OCI-LY7 (cell line): Measurements from ENCODE around the gene DNM3. TPM values are rescaled to one million over a fixed set of nuclear protein-coding genes. Genes with fewer than 3 reads are reported as not detected.

ENCODE experiments used
- BruUV-seq: library from RNA; stranded (reverse); fragments of 400-500 nt; replicated peaks from 2 replicates; lab custom pipeline; 2021; lab: Mats Ljungman, UMichigan
- CTCF ChIA-PET: fragments of 300-600 bp; sonication (Branson Sonifier 250); formaldehyde crosslinking; loops from one replicate; lab custom pipeline; 2022; ENCODE audit warnings: antibody characterized with exemption; ENCODE audit not compliant: unreplicated experiment; lab: Charles Lee
- POLR2A ChIA-PET: fragments of 300-600 bp; sonication (Branson Sonifier 250); formaldehyde crosslinking; loops from one replicate; lab custom pipeline; 2022; ENCODE audit warnings: antibody characterized with exemption; lab: Charles Lee
- DNase-seq: peaks from one replicate; pipeline ENCODE4 v3.0.0-alpha.2; 2015; ENCODE audit warnings: low spot score
- H2AFZ ChIP-seq: fragments of 200-600 bp; sonication (generic), shearing (Covaris generic); 2 replicates; pipeline ENCODE4 v1.6.1; 2014; ENCODE audit warnings: mild to moderate bottlenecking, antibody characterized with exemption, low read length, moderate library complexity
- H3K27ac ChIP-seq: fragments of 200-600 bp; sonication (generic); 2 replicates; pipeline ENCODE4 v1.5.1; 2014; ENCODE audit warnings: mixed run types, low read depth, mild to moderate bottlenecking, moderate library complexity, low read length, inconsistent platforms; ENCODE audit not compliant: poor library complexity, severe bottlenecking
- H3K36me3 ChIP-seq: fragments of 200-600 bp; sonication (generic); 2 replicates; pipeline ENCODE4 v1.6.1; 2014; ENCODE audit warnings: mild to moderate bottlenecking, antibody characterized with exemption, low read length, moderate library complexity, mixed read lengths; ENCODE audit not compliant: insufficient read depth
- H3K4me1 ChIP-seq: fragments of 200-600 bp; sonication (generic); 2 replicates; pipeline ENCODE4 v1.5.1; 2014; ENCODE audit warnings: mild to moderate bottlenecking, low read length; ENCODE audit not compliant: insufficient read depth, poor library complexity, severe bottlenecking
- H3K4me2 ChIP-seq: fragments of 200-600 bp; sonication (generic); 2 replicates; pipeline ENCODE4 v1.6.1; 2014; ENCODE audit warnings: mild to moderate bottlenecking, low read length
- H3K4me3 ChIP-seq: fragments of 200-600 bp; sonication (generic); 2 replicates; pipeline ENCODE4 v1.5.1; 2014; ENCODE audit warnings: mild to moderate bottlenecking, low read depth, low read length; ENCODE audit not compliant: poor library complexity, severe bottlenecking
- H3K79me2 ChIP-seq: fragments of 200-600 bp; sonication (generic); 2 replicates; pipeline ENCODE4 v1.6.1; 2016; ENCODE audit warnings: low read depth, mild to moderate bottlenecking, low read length, moderate library complexity, mixed read lengths; ENCODE audit not compliant: insufficient read depth
- H3K9me2 ChIP-seq: fragments of 200-600 bp; sonication (generic); 2 replicates; pipeline ENCODE4 v1.6.1; 2016; ENCODE audit warnings: mild to moderate bottlenecking, low read length, mixed read lengths; ENCODE audit not compliant: insufficient read depth
- H3K9me3 ChIP-seq: fragments of 200-600 bp; sonication (generic); 2 replicates; pipeline ENCODE4 v1.6.1; 2014; ENCODE audit warnings: mild to moderate bottlenecking, mixed run types, low read length, mixed read lengths
- H4K20me1 ChIP-seq: fragments of 200-600 bp; sonication (generic); 2 replicates; pipeline ENCODE4 v1.6.1; 2014; ENCODE audit warnings: mild to moderate bottlenecking, antibody characterized with exemption, low read length, moderate library complexity, mixed read lengths; ENCODE audit not compliant: insufficient read depth
- EZH2phosphoT487 ChIP-seq: fragments of 200-600 bp; sonication (generic); IDR thresholded peaks from 2 replicates; pipeline ENCODE4 v1.6.1; 2018; ENCODE audit warnings: low read depth, borderline replicate concordance, mild to moderate bottlenecking, mixed run types, antibody characterized with exemption, low read length, moderate library complexity, mixed read lengths
- intact Hi-C: fragments of 100-400 bp; cut with micrococcal nuclease; formaldehyde crosslinking; loops from one replicate; pipeline ENCODE4 v1.10.0; 2022; ENCODE audit not compliant: unreplicated experiment
- total RNA-seq, 2 experiments: library from RNA; depleted of rRNA in 1 of 2; stranded (reverse); fragments of >200 nt in 1 of 2; shearing (Covaris generic) in 1 of 2; gene quantifications; 2 replicates each; pipeline ENCODE4 v1.2.3, GENCODE V29; 2014 to 2022
- TF ChIP-seq, protein P1 (sequence below): fragments of 200-600 bp; sonication (generic); conservative IDR thresholded peaks from 2 replicates; pipeline ENCODE4 v1.5.1; 2014; ENCODE audit warnings: mild to moderate bottlenecking, antibody characterized with exemption, low read length, moderate library complexity, mixed read lengths

Gene DNM3
- total RNA-seq, 2 experiments from 2014 or later: 0.47 to 0.61 TPM

DNA sequence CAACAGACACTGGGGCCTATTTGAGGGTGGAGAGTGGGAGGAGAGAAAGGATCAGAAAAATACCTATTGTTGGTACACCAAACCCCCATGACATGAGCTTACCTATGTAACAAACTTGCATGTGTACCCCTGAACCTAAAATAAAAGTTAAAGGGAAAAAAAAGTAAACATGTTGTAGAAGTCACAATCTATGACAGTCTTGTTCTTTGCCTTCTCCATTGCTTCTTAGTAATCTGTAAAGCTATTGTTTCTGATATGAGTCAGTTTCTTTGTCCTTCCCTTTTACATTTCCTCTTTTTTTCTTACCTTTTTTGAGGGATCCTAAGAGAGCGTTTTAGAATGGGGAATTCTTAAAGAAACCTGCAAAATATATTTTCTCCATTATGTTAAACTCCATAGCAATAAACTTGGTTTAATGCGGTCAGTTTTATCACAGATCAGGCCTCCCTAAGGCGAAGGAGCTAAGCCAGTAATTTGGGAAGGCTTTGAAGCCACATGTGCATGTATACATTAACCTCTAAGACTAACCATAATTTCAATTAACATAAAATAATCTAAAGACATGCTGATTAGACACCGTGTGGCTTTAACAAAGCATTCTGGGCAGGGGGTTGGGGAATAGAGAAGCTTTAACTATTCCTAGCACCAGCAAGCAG, 501.4 kb downstream of the DNM3 start:
- intact Hi-C loops: no loop called here
- no peaks in the 10 kb centered on the region for H3K36me3 ChIP-seq
- peak overlapping the region; percentile 47 for H3K4me2 ChIP-seq
- CTCF ChIA-PET: no interaction called here
- H3K4me1 ChIP-seq: peaks cover 17% of the 10 kb centered on the region
- H3K9me2 ChIP-seq: no peaks in the 10 kb centered on the region
- POLR2A ChIA-PET: interaction anchor here (0.6 to 1.5 kb wide), 3 partner anchors 16 to 59 kb away, joined by 3 to 9 read pairs (median 4); no protein-coding TSS in a partner anchor
- H4K20me1 ChIP-seq: no peaks in the 10 kb centered on the region
- H3K4me3 ChIP-seq: no peak overlapping the region
- TF ChIP-seq, protein P1, sequence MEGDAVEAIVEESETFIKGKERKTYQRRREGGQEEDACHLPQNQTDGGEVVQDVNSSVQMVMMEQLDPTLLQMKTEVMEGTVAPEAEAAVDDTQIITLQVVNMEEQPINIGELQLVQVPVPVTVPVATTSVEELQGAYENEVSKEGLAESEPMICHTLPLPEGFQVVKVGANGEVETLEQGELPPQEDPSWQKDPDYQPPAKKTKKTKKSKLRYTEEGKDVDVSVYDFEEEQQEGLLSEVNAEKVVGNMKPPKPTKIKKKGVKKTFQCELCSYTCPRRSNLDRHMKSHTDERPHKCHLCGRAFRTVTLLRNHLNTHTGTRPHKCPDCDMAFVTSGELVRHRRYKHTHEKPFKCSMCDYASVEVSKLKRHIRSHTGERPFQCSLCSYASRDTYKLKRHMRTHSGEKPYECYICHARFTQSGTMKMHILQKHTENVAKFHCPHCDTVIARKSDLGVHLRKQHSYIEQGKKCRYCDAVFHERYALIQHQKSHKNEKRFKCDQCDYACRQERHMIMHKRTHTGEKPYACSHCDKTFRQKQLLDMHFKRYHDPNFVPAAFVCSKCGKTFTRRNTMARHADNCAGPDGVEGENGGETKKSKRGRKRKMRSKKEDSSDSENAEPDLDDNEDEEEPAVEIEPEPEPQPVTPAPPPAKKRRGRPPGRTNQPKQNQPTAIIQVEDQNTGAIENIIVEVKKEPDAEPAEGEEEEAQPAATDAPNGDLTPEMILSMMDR: no peak
- no peak for TF ChIP-seq EZH2phosphoT487
- H2AFZ ChIP-seq: peak overlapping the region; percentile 58
- H3K27ac ChIP-seq: no peak overlapping the region
- no peaks in the 10 kb centered on the region for H3K79me2 ChIP-seq
- no peak for DNase-seq
- peaks cover 12% of the 10 kb centered on the region; the same call in 1 of the 2 replicates for H3K9me3 ChIP-seq
- BruUV-seq: no TSS peak

DNA sequence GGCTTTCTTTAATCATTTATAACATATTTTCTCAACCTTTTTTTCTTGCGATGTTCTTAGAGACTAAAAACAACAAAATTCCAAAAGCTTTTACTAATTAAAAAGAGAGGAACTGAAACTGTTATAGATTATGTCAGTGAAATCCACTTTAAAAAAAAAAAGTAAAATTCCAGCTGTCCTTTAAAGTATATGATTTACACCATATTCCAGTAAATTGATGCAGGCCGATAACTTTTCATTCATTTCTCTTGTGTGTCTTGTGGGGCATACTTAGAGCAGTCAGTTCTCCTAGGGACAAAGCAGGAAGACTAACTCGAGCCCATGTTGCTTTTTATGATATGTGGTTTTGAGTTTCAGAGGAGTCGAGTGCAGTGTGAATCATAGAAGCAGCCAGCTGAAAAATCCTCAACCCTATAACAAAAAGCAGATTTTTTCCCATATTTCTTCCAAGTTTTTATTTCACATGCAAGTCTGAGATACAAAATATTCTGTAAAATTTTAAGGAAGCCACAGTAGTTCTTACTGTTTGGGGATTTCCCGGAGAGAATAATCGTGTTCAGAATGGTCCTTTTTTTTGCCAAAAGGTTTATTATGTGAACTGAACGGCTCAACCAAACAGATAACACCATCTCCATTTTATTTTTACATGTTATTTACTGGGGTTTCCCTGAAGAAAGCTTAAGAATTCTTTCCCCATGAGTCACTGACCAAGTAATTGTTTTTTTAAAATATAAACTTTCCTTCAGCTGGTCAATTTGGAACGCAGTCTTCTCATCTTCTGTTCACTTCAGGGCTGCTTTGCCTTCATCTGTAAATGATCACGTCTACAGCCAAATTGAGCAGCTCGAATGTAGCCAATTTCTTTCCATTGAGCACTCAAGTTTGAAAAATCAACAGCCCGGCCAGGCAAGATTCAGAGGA, 502.2 kb downstream of the DNM3 start:
- H3K4me2 ChIP-seq: peak overlapping the region; percentile 47
- peaks cover 12% of the 10 kb centered on the region; the same call in 1 of the 2 replicates for H3K9me3 ChIP-seq
- intact Hi-C loops: no loop called here
- BruUV-seq: no TSS peak
- ChIA-PET CTCF (no interaction called here), POLR2A (interaction anchor here (0.6 to 1.5 kb wide), 5 partner anchors 10 to 59 kb away, joined by 3 to 9 read pairs (median 5); no protein-coding TSS in a partner anchor)
- peak overlapping the region; percentile 15 for H3K4me3 ChIP-seq
- peak overlapping the region; percentile 58 for H2AFZ ChIP-seq
- TF ChIP-seq, protein P1: no peak
- no peak for TF ChIP-seq EZH2phosphoT487
- peaks cover 17% of the 10 kb centered on the region for H3K4me1 ChIP-seq
- no peaks in the 10 kb centered on the region for H3K36me3 ChIP-seq
- no peaks in the 10 kb centered on the region for H3K9me2 ChIP-seq
- no peak for DNase-seq
- H4K20me1 ChIP-seq: no peaks in the 10 kb centered on the region
- no peaks in the 10 kb centered on the region for H3K79me2 ChIP-seq
- H3K27ac ChIP-seq: no peak overlapping the region
